Smooth muscle cell of the brain vasculature (primary cell): ENCODE results near the gene SLC3A2.
"Not testable (repeated sequence)": the region's sequence is repeated elsewhere in the genome, so short reads cannot be mapped to it uniquely, and the experiment has no call there.

Source experiments
- DNase-seq: peaks from one replicate; pipeline ENCODE4 v3.0.0-alpha.2; 2012; ENCODE audit warnings: low read depth, low spot score

SLC3A2 gene

GRCh38 chr11:62852523-62853188 lies 28.0 kb upstream of the SLC3A2 start:
- no peak for DNase-seq

GRCh38 chr11:62853279-62853965 lies 27.3 kb upstream of the SLC3A2 start:
- no peak for DNase-seq

- DNase-seq = no peak
Observed at GRCh38 chr11:62854013-62854824, 26.5 kb upstream of the SLC3A2 start.

- DNase-seq = no peak
Observed at GRCh38 chr11:62854825-62855570, 25.7 kb upstream of the SLC3A2 start.

GRCh38 chr11:62855571-62856332 lies 24.9 kb upstream of the SLC3A2 start:
- DNase-seq = peak; percentile 95

- DNase-seq = no peak
Observed at GRCh38 chr11:62856333-62856895, 24.3 kb upstream of the SLC3A2 start.

GRCh38 chr11:62857541-62857982 lies 23.1 kb upstream of the SLC3A2 start:
- DNase-seq = no peak

GRCh38 chr11:62858201-62858600 lies 22.5 kb upstream of the SLC3A2 start:
- DNase-seq = no peak

GRCh38 chr11:62859281-62859703 lies 21.4 kb upstream of the SLC3A2 start:
- DNase-seq = not testable (repeated sequence)

- DNase-seq = no peak
Observed at GRCh38 chr11:62860835-62861563, 19.7 kb upstream of the SLC3A2 start.

- DNase-seq = not testable (repeated sequence)
Observed at GRCh38 chr11:62861564-62862192, 19.0 kb upstream of the SLC3A2 start.

- DNase-seq = no peak
Observed at GRCh38 chr11:62863687-62864335, 16.9 kb upstream of the SLC3A2 start.

GRCh38 chr11:62865635-62866034 lies 15.1 kb upstream of the SLC3A2 start:
- no peak for DNase-seq

GRCh38 chr11:62874851-62875250 lies 5.8 kb upstream of the SLC3A2 start:
- DNase-seq = no peak

GRCh38 chr11:62875698-62876478 lies 4.8 kb upstream of the SLC3A2 start:
- no peak for DNase-seq

GRCh38 chr11:62876712-62877111 lies 4.0 kb upstream of the SLC3A2 start:
- DNase-seq = no peak

GRCh38 chr11:62879235-62879978 lies 1.3 kb upstream of the SLC3A2 start:
- DNase-seq = no peak
